HG03469 (cell line): ENCODE results near the gene PKNOX1.
"Not testable (repeated sequence)": the region's sequence is repeated elsewhere in the genome, so short reads cannot be mapped to it uniquely, and the experiment has no call there.

ENCODE experiments used
- ATAC-seq: cut with Tn5 transposase; IDR thresholded peaks from one replicate; pipeline ENCODE4 v1.9.1; 2021; ENCODE audit warnings: mild to moderate bottlenecking, moderate library complexity, moderate number of reproducible peaks; ENCODE audit not compliant: unreplicated experiment

PKNOX1 gene

GRCh38 chr21:43015906-43016540, 41.7 kb downstream of the PKNOX1 start:
- no peak for ATAC-seq

- no peak for ATAC-seq
These were observed 42.4 kb downstream of the PKNOX1 start for GRCh38 chr21:43016728-43017127.

- no peak for ATAC-seq
These were observed 44.2 kb downstream of the PKNOX1 start for GRCh38 chr21:43018519-43018918.

GRCh38 chr21:43020177-43020576, 45.8 kb downstream of the PKNOX1 start:
- no peak for ATAC-seq

- ATAC-seq = no peak
These were observed 46.4 kb downstream of the PKNOX1 start for GRCh38 chr21:43020771-43021170.

- ATAC-seq = no peak
These were observed 46.8 kb downstream of the PKNOX1 start for GRCh38 chr21:43021191-43021590.

GRCh38 chr21:43021756-43022600, 47.6 kb downstream of the PKNOX1 start:
- no peak for ATAC-seq

- no peak for ATAC-seq
These were observed 48.8 kb downstream of the PKNOX1 start for GRCh38 chr21:43023175-43023574.

- no peak for ATAC-seq
These were observed 50.2 kb downstream of the PKNOX1 start for GRCh38 chr21:43024439-43025136.

- no peak for ATAC-seq
These were observed 51.3 kb downstream of the PKNOX1 start for GRCh38 chr21:43025636-43026180.

- ATAC-seq = no peak
These were observed 53.7 kb downstream of the PKNOX1 start for GRCh38 chr21:43027846-43028731.

GRCh38 chr21:43029785-43030184, 55.4 kb downstream of the PKNOX1 start:
- ATAC-seq = no peak

GRCh38 chr21:43031121-43031619, 56.8 kb downstream of the PKNOX1 start:
- no peak for ATAC-seq

- ATAC-seq = no peak
These were observed 59.7 kb downstream of the PKNOX1 start for GRCh38 chr21:43034101-43034500.

GRCh38 chr21:43034826-43035225, 60.5 kb downstream of the PKNOX1 start:
- ATAC-seq = no peak

GRCh38 chr21:43036889-43037288, 62.5 kb downstream of the PKNOX1 start:
- ATAC-seq = not testable (repeated sequence)

GRCh38 chr21:43037918-43038658, 63.7 kb downstream of the PKNOX1 start:
- not testable (repeated sequence) for ATAC-seq

GRCh38 chr21:43038659-43039044, 64.3 kb downstream of the PKNOX1 start:
- not testable (repeated sequence) for ATAC-seq

- ATAC-seq = not testable (repeated sequence)
These were observed 67.8 kb downstream of the PKNOX1 start for GRCh38 chr21:43042169-43042568.
